Measurements from ENCODE around the gene MYDGF.

DNA sequence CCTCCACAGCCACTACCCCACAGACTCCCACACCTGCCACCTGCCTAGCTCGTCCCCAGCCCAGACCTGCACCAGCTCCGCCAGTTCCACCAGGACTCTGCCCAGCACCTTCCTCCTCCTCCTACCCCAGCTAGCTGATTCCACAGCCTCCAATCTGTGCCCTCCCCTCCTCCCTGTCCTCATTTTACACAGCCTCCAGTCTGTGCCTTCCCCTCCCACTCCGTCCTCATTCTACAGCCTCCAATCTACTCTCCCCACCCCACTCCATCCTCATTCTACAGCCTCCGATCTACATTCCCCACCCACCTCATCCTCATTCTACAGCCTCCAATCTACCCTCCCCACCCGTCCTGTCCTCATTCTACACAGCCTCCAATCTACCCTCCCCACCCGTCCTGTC lies 7.3 kb downstream of the MYDGF start:
- TF ChIP-seq FOXA1 (IDR thresholded peaks at IDR 0.05) (no peak), CTCF (IDR thresholded peaks at IDR 0.05; ENCODE audit: low read depth, low read length, missing input control) (no peak), REST (IDR thresholded peaks at IDR 0.05) (no peak), YY1 (IDR thresholded peaks at IDR 0.05) (no peak), ZBTB33 (IDR thresholded peaks at IDR 0.05) (no peak), EGR1 (IDR thresholded peaks at IDR 0.05; ENCODE audit: low read depth in 2 of 2) (no peak)

Data from liver (tissue), 3 donors.